HCT116 (cell line): ENCODE measurements around the gene GNG7. TPM values are rescaled to one million over a fixed set of nuclear protein-coding genes. Genes with fewer than 3 reads are reported as not detected.

Source experiments
- ATAC-seq: fragments of 200-7000 bp; cut with Tn5 transposase; 2 replicates; pipeline ENCODE4 v1.9.1; 2020; ENCODE audit warnings: mild to moderate bottlenecking, moderate library complexity
- BruUV-seq: library from RNA; stranded (reverse); fragments of 400-500 nt; replicated peaks from 2 replicates; lab custom pipeline; 2021; lab: Mats Ljungman, UMichigan
- CTCF ChIA-PET: fragments of 300-600 bp; sonication (Branson Sonifier 250); formaldehyde crosslinking; loops from one replicate; lab custom pipeline; 2021; ENCODE audit warnings: antibody characterized with exemption; lab: Charles Lee
- POLR2A ChIA-PET: fragments of 300-600, 350-600 bp; sonication (Branson Sonifier 250); formaldehyde crosslinking; loops from one replicate; lab custom pipeline; 2021; ENCODE audit warnings: antibody characterized with exemption; lab: Charles Lee
- RAD21 ChIA-PET, 2 experiments: fragments of 300-600 bp; sonication (Branson Sonifier 250); formaldehyde crosslinking; loops; one replicate each; lab custom pipeline; 2023; ENCODE audit warnings: low total read pairs in 2 of 2; ENCODE audit not compliant: uncharacterized antibody in 2 of 2, unreplicated experiment in 2 of 2, low non-redundant PET in 1 of 2; lab: Charles Lee
- DNase-seq: peaks from one replicate; pipeline ENCODE4 v3.0.0-alpha.2; 2010; ENCODE audit warnings: low read depth, low spot score
- H2AFZ ChIP-seq: fragments of 200-600 bp; shearing (Covaris generic), sonication (generic); 2 replicates; pipeline ENCODE4 v1.6.1; 2017; ENCODE audit warnings: low read depth, mixed run types, mixed read lengths, antibody characterized with exemption, low read length; ENCODE audit not compliant: poor library complexity, severe bottlenecking
- H3K27ac ChIP-seq: 2 replicates; pipeline ENCODE4 v1.5.1; 2012; ENCODE audit warnings: low read depth, low read length
- H3K27me3 ChIP-seq: fragments of 200-600 bp; sonication (generic); 2 replicates; pipeline ENCODE4 v1.6.1; 2016; ENCODE audit warnings: mixed run types, low read length, mixed read lengths; ENCODE audit not compliant: insufficient read depth
- H3K36me3 ChIP-seq, 2 experiments: fragments of 200-500 bp in 1 of 2; fragments of 200-600 bp in 1 of 2; sonication (Bioruptor generic) in 1 of 2; sonication (generic) in 1 of 2; 2 replicates each; pipeline versions ENCODE4 v1.5.1 to v1.6.1; 2014 to 2016; ENCODE audit warnings: low read length in 2 of 2, inconsistent platforms in 1 of 2, mixed read lengths in 1 of 2, mixed run types in 1 of 2; ENCODE audit not compliant: insufficient read depth in 2 of 2, control insufficient read depth in 1 of 2
- H3K4me1 ChIP-seq, 2 experiments: fragments of 200-600 bp in 1 of 2; sonication (generic) in 1 of 2; 2 replicates each; pipeline versions ENCODE4 v1.5.1 to v1.6.1; 2012 to 2017; ENCODE audit warnings: low read length in 2 of 2, inconsistent platforms in 1 of 2, mild to moderate bottlenecking in 1 of 2, mixed read lengths in 1 of 2, mixed run types in 1 of 2, moderate library complexity in 1 of 2; ENCODE audit not compliant: insufficient read depth in 2 of 2, control insufficient read depth in 1 of 2
- H3K4me2 ChIP-seq: fragments of 200-600 bp; sonication (generic); 2 replicates; pipeline ENCODE4 v1.6.1; 2017; ENCODE audit warnings: mixed run types, low read length, mixed read lengths
- H3K4me3 ChIP-seq, 2 experiments: fragments of 200-600 bp in 1 of 2; sonication (generic) in 1 of 2; replicated peaks in 1 of 2; 2 replicates each; pipeline ENCODE4 v1.5.1; 2011 to 2016; ENCODE audit warnings: low read length in 2 of 2, control low read depth in 1 of 2, low read depth in 1 of 2, mild to moderate bottlenecking in 1 of 2, mixed read lengths in 1 of 2, mixed run types in 1 of 2
- H3K79me2 ChIP-seq: fragments of 200-600 bp; sonication (generic); 2 replicates; pipeline ENCODE4 v1.6.1; 2017; ENCODE audit warnings: mild to moderate bottlenecking, mixed run types, low read length, moderate library complexity, mixed read lengths; ENCODE audit not compliant: insufficient read depth
- H3K9ac ChIP-seq: fragments of 200-600 bp; sonication (generic); 2 replicates; pipeline ENCODE4 v1.6.1; 2016; ENCODE audit warnings: low read length, mixed read lengths
- H3K9me2 ChIP-seq: fragments of 200-600 bp; sonication (generic), shearing (Covaris generic); 2 replicates; pipeline ENCODE4 v1.6.1; 2017; ENCODE audit warnings: mixed run types, mild to moderate bottlenecking, moderate library complexity; ENCODE audit not compliant: insufficient read depth
- H3K9me3 ChIP-seq, 2 experiments: fragments of 200-500 bp in 1 of 2; fragments of 200-600 bp in 1 of 2; sonication (Bioruptor generic) in 1 of 2; sonication (generic) in 1 of 2; 2 replicates each; pipeline ENCODE4 v1.6.1; 2014 to 2017; ENCODE audit warnings: low read length in 2 of 2, mixed read lengths in 2 of 2, inconsistent platforms in 1 of 2, low read depth in 1 of 2, mild to moderate bottlenecking in 1 of 2, mixed run types in 1 of 2, moderate library complexity in 1 of 2; ENCODE audit not compliant: control insufficient read depth in 1 of 2, insufficient read depth in 1 of 2
- H4K20me1 ChIP-seq: fragments of 200-600 bp; sonication (generic), shearing (Covaris generic); 2 replicates; pipeline ENCODE4 v1.6.1; 2017; ENCODE audit warnings: mixed run types, mild to moderate bottlenecking, moderate library complexity; ENCODE audit not compliant: insufficient read depth
- ATF3 ChIP-seq: IDR thresholded peaks from 2 replicates; pipeline ENCODE4 v1.6.1; 2012
- CBX3 ChIP-seq: IDR thresholded peaks from 2 replicates; pipeline ENCODE4 v1.6.1; 2012; ENCODE audit warnings: low read depth
- CEBPB ChIP-seq: IDR thresholded peaks from 2 replicates; pipeline ENCODE4 v1.6.1; 2012; ENCODE audit warnings: low read depth
- CTCF ChIP-seq, 3 experiments: fragments of 200-600 bp in 1 of 3; sonication (generic) in 1 of 3; IDR thresholded peaks in 2 of 3; conservative IDR thresholded peaks in 1 of 3; 2 replicates each; pipeline ENCODE4 v1.5.1; 2012 to 2017; ENCODE audit warnings: low read depth in 2 of 3, low read length in 2 of 3, antibody characterized with exemption in 1 of 3, borderline replicate concordance in 1 of 3, control low read depth in 1 of 3, mild to moderate bottlenecking in 1 of 3, mixed read lengths in 1 of 3, mixed run types in 1 of 3, moderate library complexity in 1 of 3; ENCODE audit not compliant: insufficient read depth in 1 of 3
- EGR1 ChIP-seq: IDR thresholded peaks from 2 replicates; pipeline ENCODE4 v1.6.1; 2012; ENCODE audit warnings: low read depth
- ELF1 ChIP-seq: IDR thresholded peaks from 2 replicates; pipeline ENCODE4 v1.6.1; 2012; ENCODE audit warnings: low read depth, borderline replicate concordance
- EZH2 ChIP-seq: fragments of 200-600 bp; sonication (generic); IDR thresholded peaks from 2 replicates; pipeline ENCODE4 v1.6.1; 2017; ENCODE audit warnings: antibody characterized with exemption, mixed run types
- EZH2phosphoT487 ChIP-seq: fragments of 200-600 bp; IDR thresholded peaks from 2 replicates; pipeline ENCODE4 v1.6.1; 2018; ENCODE audit warnings: antibody characterized with exemption, borderline replicate concordance
- MAX ChIP-seq: IDR thresholded peaks from 2 replicates; pipeline ENCODE4 v1.6.1; 2012
- POLR2A ChIP-seq: IDR thresholded peaks from 2 replicates; pipeline ENCODE4 v1.7.0; 2011; ENCODE audit warnings: borderline replicate concordance; ENCODE audit not compliant: insufficient read depth, insufficient read length; ENCODE audit errors: extremely low read depth
- POLR2AphosphoS5 ChIP-seq: IDR thresholded peaks from 2 replicates; pipeline ENCODE4 v1.6.1; 2011; ENCODE audit warnings: mild to moderate bottlenecking, low read depth, low read length, moderate library complexity
- SP1 ChIP-seq: IDR thresholded peaks from 2 replicates; pipeline ENCODE4 v1.6.1; 2012; ENCODE audit warnings: low read depth
- SRF ChIP-seq: IDR thresholded peaks from 2 replicates; pipeline ENCODE4 v1.6.1; 2012; ENCODE audit warnings: low read depth
- ZNF274 ChIP-seq: fragments of 200-500 bp; sonication (Bioruptor generic); IDR thresholded peaks from 2 replicates; pipeline ENCODE4 v1.6.1; 2014; ENCODE audit warnings: mild to moderate bottlenecking, low read depth, low read length, inconsistent platforms
- intact Hi-C: fragments of 100-400 bp; cut with micrococcal nuclease; formaldehyde crosslinking; loops from 2 replicates; pipeline ENCODE4 v1.10.0; 2022
- total RNA-seq: library from RNA; stranded (reverse); gene quantifications from one replicate; pipeline ENCODE4 v1.2.1, GENCODE V29; 2021; ENCODE audit not compliant: unreplicated experiment

The GNG7 gene
- total RNA-seq, 1 experiment from 2014 or later: 11.3 TPM

GRCh38 chr19:2615782-2616181, 86.7 kb downstream of the GNG7 start:
- H3K79me2 ChIP-seq: no peaks in the 10 kb centered on the region
- ChIA-PET CTCF (interaction anchor here (1.0 to 1.7 kb wide), 4 partner anchors 9 to 143 kb away, joined by 3 to 8 read pairs (median 6); partner anchors contain the start of gene GADD45B), RAD21 (no interaction called here), POLR2A (interaction anchor here (2.4 kb wide), 1 partner anchor 140 kb away, joined by 13 read pairs; the partner anchor contains the start of gene GADD45B)
- H3K27me3 ChIP-seq: no peaks in the 10 kb centered on the region
- H3K4me2 ChIP-seq: no peak overlapping the region
- H3K4me1 ChIP-seq: peaks cover 40 to 54% of the 10 kb centered on the region in 2 experiments
- ATAC-seq (no peak), DNase-seq (no peak)
- no peaks in the 10 kb centered on the region for H3K36me3 ChIP-seq
- no peak overlapping the region for H3K4me3 ChIP-seq
- no peaks in the 10 kb centered on the region for H4K20me1 ChIP-seq
- intact Hi-C loops: loop anchor here (10.0 kb wide), 1 partner anchor 461 kb away; the partner anchor contains the start of gene AP3D1
- no peak overlapping the region for H3K27ac ChIP-seq
- BruUV-seq: no TSS peak
- no peaks in the 10 kb centered on the region for H3K9me2 ChIP-seq
- no peak for TF ChIP-seq SRF
- no peak for TF ChIP-seq CEBPB
- TF ChIP-seq POLR2AphosphoS5: no peak
- no peak for TF ChIP-seq ZNF274
- TF ChIP-seq EZH2phosphoT487: no peak
- TF ChIP-seq ELF1: no peak
- no peak for TF ChIP-seq MAX
- TF ChIP-seq CBX3: no peak
- no peak for TF ChIP-seq POLR2A
- no peak for TF ChIP-seq EGR1
- TF ChIP-seq ATF3: no peak
- TF ChIP-seq CTCF (IDR thresholded peaks at IDR 0.05 in 2 of 3, conservative IDR thresholded peaks at IDR 0.05 in 1 of 3; ENCODE audit: borderline replicate concordance in 1 of 3, insufficient read depth in 1 of 3, low read depth in 2 of 3, low read length in 2 of 3): no peak
- TF ChIP-seq SP1: no peak
- TF ChIP-seq EZH2: no peak
- no peaks in the 10 kb centered on the region for H3K9me3 ChIP-seq
- no peak overlapping the region for H3K9ac ChIP-seq
- H2AFZ ChIP-seq: no peak overlapping the region
